ENCODE measurements around the gene NTNG1. TPM values are rescaled to one million over a fixed set of nuclear protein-coding genes. Genes with fewer than 3 reads are reported as not detected.

The NTNG1 gene
- total RNA-seq, 1 donor from 2014 or later, result 19.7 TPM

GRCh38 chr1:107474877-107475612 is 334.2 kb downstream of the NTNG1 start:
- TF ChIP-seq CTCF (conservative IDR thresholded peaks at IDR 0.05), result no peak
- no peaks in the 10 kb centered on the region for H3K27me3 Mint-ChIP-seq

GRCh38 chr1:107477233-107477632 is 336.4 kb downstream of the NTNG1 start:
- peaks cover 7% of the 10 kb centered on the region for H3K9me3 Mint-ChIP-seq
- DNase-seq (ENCODE audit: extremely low spot score, unreplicated experiment), result no peak

More at GRCh38 chr1:107474877-107475612, 334.2 kb downstream of the NTNG1 start:
- H3K4me1 Mint-ChIP-seq (ENCODE audit: unreplicated experiment), result no peaks in the 10 kb centered on the region
- DNase-seq (ENCODE audit: extremely low spot score, unreplicated experiment), result no peak
- H3K9me3 Mint-ChIP-seq, result peaks cover 7% of the 10 kb centered on the region
- peaks cover 3% of the 10 kb centered on the region for H3K36me3 Mint-ChIP-seq
- no peak overlapping the region for H3K4me3 Mint-ChIP-seq
- no peak overlapping the region for H3K27ac Mint-ChIP-seq

GRCh38 chr1:107479865-107480350 is 339.1 kb downstream of the NTNG1 start:
- no peak for TF ChIP-seq CTCF (conservative IDR thresholded peaks at IDR 0.05)
- peaks cover 3% of the 10 kb centered on the region for H3K36me3 Mint-ChIP-seq
- H3K4me1 Mint-ChIP-seq (ENCODE audit: unreplicated experiment), result peaks cover 18% of the 10 kb centered on the region
- H3K27ac Mint-ChIP-seq, result no peak overlapping the region
- no peak overlapping the region for H3K4me3 Mint-ChIP-seq
- no peak for DNase-seq (ENCODE audit: extremely low spot score, unreplicated experiment)
- peaks cover 2% of the 10 kb centered on the region for H3K27me3 Mint-ChIP-seq
- peaks cover 7% of the 10 kb centered on the region for H3K9me3 Mint-ChIP-seq

More at GRCh38 chr1:107477233-107477632, 336.4 kb downstream of the NTNG1 start:
- Mint-ChIP-seq H3K27me3 (no peaks in the 10 kb centered on the region), H3K36me3 (peaks cover 3% of the 10 kb centered on the region), H3K27ac (no peak overlapping the region), H3K4me1 (ENCODE audit: unreplicated experiment) (peaks cover 12% of the 10 kb centered on the region), H3K4me3 (no peak overlapping the region)
- peak; percentile 48 for TF ChIP-seq CTCF (conservative IDR thresholded peaks at IDR 0.05)

- no peak overlapping the region for H3K4me3 Mint-ChIP-seq
Measured at GRCh38 chr1:107480548-107481415, 339.9 kb downstream of the NTNG1 start.

More at GRCh38 chr1:107480548-107481415, 339.9 kb downstream of the NTNG1 start:
- peaks cover 7% of the 10 kb centered on the region for H3K9me3 Mint-ChIP-seq
- H3K27ac Mint-ChIP-seq, result no peak overlapping the region
- peaks cover 3% of the 10 kb centered on the region for H3K36me3 Mint-ChIP-seq
- DNase-seq (ENCODE audit: extremely low spot score, unreplicated experiment), result no peak
- H3K4me1 Mint-ChIP-seq (ENCODE audit: unreplicated experiment), result peaks cover 18% of the 10 kb centered on the region
- peaks cover 2% of the 10 kb centered on the region for H3K27me3 Mint-ChIP-seq
- TF ChIP-seq CTCF (conservative IDR thresholded peaks at IDR 0.05), result no peak
